ENCODE measurements around the gene LSM14B.
A peak's percentile ranks its signal among the peaks of the same experiment; 100 is the strongest.

Gene LSM14B

GRCh38 chr20:62142252-62143080 is 20.2 kb downstream of the LSM14B start:
- DNase-seq (ENCODE audit: low read depth) = no peak
- TF ChIP-seq, protein P1, sequence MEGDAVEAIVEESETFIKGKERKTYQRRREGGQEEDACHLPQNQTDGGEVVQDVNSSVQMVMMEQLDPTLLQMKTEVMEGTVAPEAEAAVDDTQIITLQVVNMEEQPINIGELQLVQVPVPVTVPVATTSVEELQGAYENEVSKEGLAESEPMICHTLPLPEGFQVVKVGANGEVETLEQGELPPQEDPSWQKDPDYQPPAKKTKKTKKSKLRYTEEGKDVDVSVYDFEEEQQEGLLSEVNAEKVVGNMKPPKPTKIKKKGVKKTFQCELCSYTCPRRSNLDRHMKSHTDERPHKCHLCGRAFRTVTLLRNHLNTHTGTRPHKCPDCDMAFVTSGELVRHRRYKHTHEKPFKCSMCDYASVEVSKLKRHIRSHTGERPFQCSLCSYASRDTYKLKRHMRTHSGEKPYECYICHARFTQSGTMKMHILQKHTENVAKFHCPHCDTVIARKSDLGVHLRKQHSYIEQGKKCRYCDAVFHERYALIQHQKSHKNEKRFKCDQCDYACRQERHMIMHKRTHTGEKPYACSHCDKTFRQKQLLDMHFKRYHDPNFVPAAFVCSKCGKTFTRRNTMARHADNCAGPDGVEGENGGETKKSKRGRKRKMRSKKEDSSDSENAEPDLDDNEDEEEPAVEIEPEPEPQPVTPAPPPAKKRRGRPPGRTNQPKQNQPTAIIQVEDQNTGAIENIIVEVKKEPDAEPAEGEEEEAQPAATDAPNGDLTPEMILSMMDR (IDR thresholded peaks at IDR 0.05; ENCODE audit: insufficient read depth, low read depth, low read length, missing control alignments) = no peak
- H3K4me3 ChIP-seq (ENCODE audit: low read length) = peak overlapping the region; percentile 72

DNA sequence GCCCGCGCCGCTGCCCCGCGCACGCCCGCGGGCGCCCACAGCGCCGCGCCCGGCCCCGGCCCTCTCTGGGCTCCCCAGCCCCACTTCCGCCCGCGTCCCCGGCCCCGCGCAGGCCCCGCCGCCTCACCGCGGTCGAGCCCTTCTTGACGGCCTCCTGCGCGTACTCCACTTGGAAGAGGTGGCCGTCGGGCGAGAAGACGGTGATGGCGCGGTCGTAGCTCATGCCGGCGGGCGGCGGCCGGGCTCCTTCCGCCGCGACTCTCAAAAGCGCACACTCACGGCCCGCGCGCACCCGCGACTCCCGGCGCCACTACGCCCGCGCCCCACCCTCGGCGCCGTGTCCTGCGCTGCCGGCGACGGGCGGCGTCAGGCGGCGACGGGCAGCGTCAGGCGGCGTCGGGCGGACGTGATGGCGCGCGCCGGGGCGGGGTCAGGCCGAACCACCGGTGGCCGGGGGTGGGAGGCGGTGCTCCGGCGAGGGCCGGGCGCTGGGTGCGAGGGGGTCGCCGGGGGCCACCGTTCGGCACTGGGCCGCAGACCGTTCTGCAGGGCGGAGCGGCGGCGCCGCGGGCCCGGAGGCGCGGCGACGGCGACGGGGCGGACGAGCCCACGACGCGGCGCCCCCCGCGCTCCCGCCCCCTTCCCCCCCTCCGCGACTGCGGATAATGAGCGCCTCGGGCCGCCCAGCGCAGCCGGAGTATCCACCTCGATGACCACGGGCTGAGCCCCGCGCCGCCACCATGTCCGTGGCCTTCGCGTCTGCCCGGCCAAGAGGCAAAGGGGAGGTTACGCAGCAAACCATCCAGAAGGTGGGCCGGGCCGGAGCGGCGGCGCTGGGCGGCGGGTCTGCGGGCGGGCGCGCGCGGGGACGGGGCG is 21.0 kb downstream of the LSM14B start, which contains the start of the genes PSMA7 and SS18L1:
TSS of gene PSMA7 (minus strand) at position 314 of the 876 bp plus-strand sequence. CDS start at position 223, 91 bp downstream.
TSS of gene SS18L1 (plus strand) at position 689 of the 876 bp plus-strand sequence. CDS start at position 741, 52 bp downstream.
- peak within 1 kb of the TSS; percentile 72 for H3K4me3 ChIP-seq (ENCODE audit: low read length)
- TF ChIP-seq, protein P1 (IDR thresholded peaks at IDR 0.05; ENCODE audit: insufficient read depth, low read depth, low read length, missing control alignments) = no peak
- DNase-seq (ENCODE audit: low read depth) = peak; percentile 92

DNA sequence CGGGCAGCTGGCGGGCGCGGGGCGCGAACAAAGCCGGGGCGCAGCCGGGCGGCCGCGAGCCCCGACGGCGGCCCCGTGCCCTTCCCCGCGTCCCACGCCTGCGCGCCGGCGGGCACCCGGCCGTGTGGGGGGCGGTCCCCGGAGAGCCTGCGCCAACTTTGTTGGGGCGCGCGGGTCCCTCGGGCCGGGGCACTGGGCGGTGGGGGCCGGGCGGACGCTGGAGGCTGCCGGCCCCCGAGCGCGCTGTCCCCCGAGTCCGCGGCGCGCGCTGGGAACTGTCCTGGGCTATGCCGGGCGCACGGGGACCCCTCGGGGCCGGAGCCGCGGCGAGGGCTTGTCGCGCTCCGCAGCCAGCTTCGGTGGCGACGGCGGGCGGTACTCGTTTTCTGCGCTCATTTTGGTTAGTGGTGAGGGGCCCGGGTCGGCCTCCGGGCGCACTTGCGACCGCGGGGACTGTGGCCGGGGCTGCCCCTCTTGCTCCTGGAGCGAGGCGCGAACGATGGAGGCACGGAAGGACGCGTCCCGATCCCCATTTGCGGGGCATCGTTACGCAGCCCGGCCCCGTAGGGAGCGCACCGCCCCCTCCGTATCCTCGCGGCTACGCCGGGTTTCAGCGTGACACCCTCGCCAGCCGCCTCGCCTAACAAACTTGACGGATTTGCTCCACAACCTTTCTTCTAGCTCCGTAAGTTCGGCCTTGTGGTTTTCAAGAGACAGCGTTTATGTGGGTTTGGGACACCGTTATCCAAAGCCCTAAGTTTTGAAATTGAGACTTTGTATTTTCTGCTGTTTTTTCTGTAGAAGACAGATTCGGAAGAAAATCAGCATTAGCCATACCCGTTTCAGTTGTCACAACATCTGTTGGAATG is 21.9 kb downstream of the LSM14B start:
- DNase-seq (ENCODE audit: low read depth) = peak; percentile 82
- TF ChIP-seq, protein P1 (IDR thresholded peaks at IDR 0.05; ENCODE audit: insufficient read depth, low read depth, low read length, missing control alignments) = peak; percentile 5
- H3K4me3 ChIP-seq (ENCODE audit: low read length) = peak overlapping the region; percentile 61

GRCh38 chr20:62145688-62146018 is 23.4 kb downstream of the LSM14B start:
- DNase-seq (ENCODE audit: low read depth) = no peak
- TF ChIP-seq, protein P1 (IDR thresholded peaks at IDR 0.05; ENCODE audit: insufficient read depth, low read depth, low read length, missing control alignments) = no peak
- no peak overlapping the region for H3K4me3 ChIP-seq (ENCODE audit: low read length)

GRCh38 chr20:62146019-62146755 is 23.9 kb downstream of the LSM14B start:
- no peak for DNase-seq (ENCODE audit: low read depth)
- H3K4me3 ChIP-seq (ENCODE audit: low read length) = no peak overlapping the region
- TF ChIP-seq, protein P1 (IDR thresholded peaks at IDR 0.05; ENCODE audit: insufficient read depth, low read depth, low read length, missing control alignments) = no peak

GRCh38 chr20:62147125-62147524 is 24.9 kb downstream of the LSM14B start:
- TF ChIP-seq, protein P1 (IDR thresholded peaks at IDR 0.05; ENCODE audit: insufficient read depth, low read depth, low read length, missing control alignments) = no peak
- no peak for DNase-seq (ENCODE audit: low read depth)
- no peak overlapping the region for H3K4me3 ChIP-seq (ENCODE audit: low read length)
